Thyroid gland (tissue), 4 donors: ENCODE measurements around the gene VENTX. TPM values are rescaled to one million over a fixed set of nuclear protein-coding genes. Genes with fewer than 3 reads are reported as not detected.

Experiments used
- DNase-seq, 2 donors: peaks; one replicate each; pipeline ENCODE4 v3.0.0-alpha.2; 2019
- H3K27ac ChIP-seq, 3 donors: fragments of 200-600 bp; sonication (generic); 1 replicate in 2 of 3; 2 replicates in 1 of 3; pipeline ENCODE4 v1.5.1; 2016 to 2019; ENCODE audit warnings: mild to moderate bottlenecking in 1 of 3, moderate library complexity in 1 of 3
- H3K27me3 ChIP-seq: fragments of 200-600 bp; sonication (generic); one replicate; pipeline ENCODE4 v1.5.1; 2019
- H3K36me3 ChIP-seq, 2 donors: fragments of 200-600 bp; sonication (generic); one replicate each; pipeline ENCODE4 v1.5.1; 2016 to 2019
- H3K4me1 ChIP-seq, 2 donors: fragments of 200-600 bp; sonication (generic); one replicate each; pipeline ENCODE4 v1.5.1; 2017 to 2019
- H3K4me3 ChIP-seq, 3 donors: fragments of 200-600 bp; sonication (generic); replicated peaks in 1 of 3; 1 replicate in 2 of 3; 2 replicates in 1 of 3; pipeline ENCODE4 v1.5.1; 2016; ENCODE audit warnings: mild to moderate bottlenecking in 1 of 3
- H3K9me3 ChIP-seq: fragments of 200-600 bp; sonication (generic); one replicate; pipeline ENCODE4 v1.5.1; 2017
- POLR2A ChIP-seq, 2 donors: fragments of 450-650 bp; IDR thresholded peaks; one replicate each; pipeline ENCODE4 v1.6.1; 2017; ENCODE audit warnings: antibody characterized with exemption in 2 of 2, mild to moderate bottlenecking in 2 of 2, moderate library complexity in 1 of 2
- WGBS, 2 donors: methylation state at CpG; one replicate each; pipeline ENCODE4 v1.1.5; 2017; 5-methylcytosine and 5-hydroxymethylcytosine counted together
- intact Hi-C: fragments of 100-400 bp; cut with DNase I; formaldehyde crosslinking; loops from one replicate; pipeline ENCODE4 v1.15.1; 2023
- total RNA-seq, 4 donors: library from RNA; depleted of rRNA; stranded (reverse); fragments of >200 nt; gene quantifications; one replicate each; pipeline ENCODE4 v1.2.3, GENCODE V29; 2016
- TF ChIP-seq, protein P1 (sequence below), 6 experiments: fragments of 200-600 bp in 3 of 6; fragments of 450-650 bp in 3 of 6; sonication (generic) in 3 of 6; IDR thresholded peaks; one replicate each; pipeline ENCODE4 v1.5.1; 2016 to 2019; ENCODE audit warnings: antibody characterized with exemption in 6 of 6, mild to moderate bottlenecking in 2 of 6, inconsistent platforms in 1 of 6, moderate library complexity in 1 of 6

The VENTX gene
- total RNA-seq, 4 donors from 2014 or later = 0.40 to 1.3 (median 0.63) TPM; not detected in 1

DNA sequence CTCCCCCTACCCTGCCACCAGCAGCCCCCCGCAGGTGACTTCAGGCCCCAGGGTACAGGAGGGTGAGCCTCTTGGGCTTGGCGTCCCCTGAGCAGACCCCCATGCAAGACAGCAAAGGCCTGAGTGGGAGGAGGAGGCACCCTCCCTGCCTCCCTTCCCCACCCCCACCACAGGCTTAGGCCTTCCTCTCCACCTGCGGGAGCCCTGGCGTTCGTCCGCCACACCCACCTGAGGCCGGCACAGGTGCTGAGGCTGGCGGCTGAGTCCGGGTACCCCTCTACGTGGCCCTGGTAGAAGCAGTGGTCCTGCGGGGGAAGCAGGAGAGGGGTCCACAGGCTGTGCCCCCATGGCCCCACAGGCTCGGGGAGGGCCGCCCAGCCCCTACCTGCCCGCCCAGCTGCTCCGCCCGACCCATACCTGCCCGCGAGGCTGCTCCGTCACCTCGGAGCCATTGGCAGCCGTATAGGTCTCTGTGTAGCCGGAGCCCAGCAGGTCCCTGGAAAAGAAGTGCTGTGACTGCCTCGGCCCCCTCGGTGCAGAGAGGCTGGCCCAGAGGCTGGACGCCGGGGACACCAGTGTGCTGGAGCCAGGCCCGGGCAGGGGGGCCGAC lies 36.0 kb downstream of the VENTX start:
- DNase-seq = no peak
- H3K4me3 ChIP-seq = no peak overlapping the region
- H3K9me3 ChIP-seq = no peaks in the 10 kb centered on the region
- no peaks in the 10 kb centered on the region for H3K27me3 ChIP-seq
- no peaks in the 10 kb centered on the region for H3K36me3 ChIP-seq
- intact Hi-C loops = no loop called here
- H3K27ac ChIP-seq = no peak overlapping the region
- WGBS, 2 donors = 89 to 92% methylated on average over 3 to 19 of the region's 28 CpGs
- TF ChIP-seq, protein P1, sequence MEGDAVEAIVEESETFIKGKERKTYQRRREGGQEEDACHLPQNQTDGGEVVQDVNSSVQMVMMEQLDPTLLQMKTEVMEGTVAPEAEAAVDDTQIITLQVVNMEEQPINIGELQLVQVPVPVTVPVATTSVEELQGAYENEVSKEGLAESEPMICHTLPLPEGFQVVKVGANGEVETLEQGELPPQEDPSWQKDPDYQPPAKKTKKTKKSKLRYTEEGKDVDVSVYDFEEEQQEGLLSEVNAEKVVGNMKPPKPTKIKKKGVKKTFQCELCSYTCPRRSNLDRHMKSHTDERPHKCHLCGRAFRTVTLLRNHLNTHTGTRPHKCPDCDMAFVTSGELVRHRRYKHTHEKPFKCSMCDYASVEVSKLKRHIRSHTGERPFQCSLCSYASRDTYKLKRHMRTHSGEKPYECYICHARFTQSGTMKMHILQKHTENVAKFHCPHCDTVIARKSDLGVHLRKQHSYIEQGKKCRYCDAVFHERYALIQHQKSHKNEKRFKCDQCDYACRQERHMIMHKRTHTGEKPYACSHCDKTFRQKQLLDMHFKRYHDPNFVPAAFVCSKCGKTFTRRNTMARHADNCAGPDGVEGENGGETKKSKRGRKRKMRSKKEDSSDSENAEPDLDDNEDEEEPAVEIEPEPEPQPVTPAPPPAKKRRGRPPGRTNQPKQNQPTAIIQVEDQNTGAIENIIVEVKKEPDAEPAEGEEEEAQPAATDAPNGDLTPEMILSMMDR (IDR thresholded peaks at IDR 0.05) = no peak
- TF ChIP-seq POLR2A (IDR thresholded peaks at IDR 0.05) = no peak
- peaks cover 6 to 12% of the 10 kb centered on the region in 2 donors for H3K4me1 ChIP-seq

DNA sequence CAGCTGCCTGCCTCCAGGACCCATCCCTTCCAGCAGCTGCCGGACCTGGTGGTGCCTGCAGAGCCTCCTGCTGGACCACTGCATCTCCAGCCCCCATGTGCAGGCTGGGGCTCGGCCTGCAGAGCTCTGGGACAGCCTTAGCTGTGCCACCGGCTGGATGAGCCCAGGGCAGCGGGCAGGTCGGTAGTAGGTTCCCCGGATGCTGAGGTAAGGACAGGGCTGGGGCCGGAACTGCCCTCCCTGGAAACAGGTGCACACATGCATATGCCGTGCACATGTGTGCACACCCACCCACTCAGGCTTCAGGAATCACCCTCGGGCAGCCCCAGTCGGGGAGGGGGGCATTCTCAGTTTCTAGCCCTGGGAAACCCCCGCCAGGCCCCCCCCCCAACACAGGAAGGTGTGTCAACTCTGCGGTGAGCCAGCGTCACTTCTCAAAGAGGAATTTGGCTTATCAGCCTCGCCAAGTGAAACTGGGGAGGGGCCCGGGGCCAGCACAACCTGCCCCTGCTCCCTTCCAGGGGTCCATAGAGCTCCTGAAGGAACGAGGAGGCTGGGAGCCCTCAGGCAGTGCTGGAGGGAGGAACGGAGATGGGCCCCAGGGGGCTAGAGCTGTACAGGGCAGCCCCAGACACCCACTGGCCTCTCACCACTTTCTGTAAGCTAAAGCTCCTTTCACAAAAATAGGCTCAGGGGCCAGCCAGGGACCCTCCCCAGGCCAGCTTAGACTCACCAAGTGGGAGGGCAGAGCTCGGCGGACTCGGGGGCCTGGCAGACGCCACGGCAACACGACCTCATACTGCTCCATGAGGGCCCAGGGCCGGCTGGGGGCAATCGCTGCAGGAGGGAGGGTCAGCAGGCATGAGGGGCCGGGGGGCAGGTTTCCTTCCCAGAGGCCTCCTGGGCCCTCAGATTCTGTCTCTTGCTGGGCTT lies 37.4 kb downstream of the VENTX start:
- WGBS, 2 donors = 52 to 100% methylated on average over 1 to 10 of the region's 26 CpGs
- Histone ChIP-seq H3K27ac (no peak overlapping the region), H3K4me3 (no peak overlapping the region), H3K36me3 (peaks cover 6 to 9% of the 10 kb centered on the region in 2 donors), H3K27me3 (no peaks in the 10 kb centered on the region), H3K9me3 (no peaks in the 10 kb centered on the region), H3K4me1 (peaks cover 6 to 12% of the 10 kb centered on the region in 2 donors)
- no peak for DNase-seq
- TF ChIP-seq, protein P1 (IDR thresholded peaks at IDR 0.05) = no peak
- intact Hi-C loops = no loop called here

GRCh38 chr10:133275684-133276092 lies 38.0 kb downstream of the VENTX start:
- 39 to 51% methylated on average over 7 of the region's 12 CpGs for WGBS, 2 donors
- no peak overlapping the region for H3K4me3 ChIP-seq
- no peak overlapping the region for H3K27ac ChIP-seq
- H3K36me3 ChIP-seq = peaks cover 6 to 10% of the 10 kb centered on the region in 2 donors
- no peaks in the 10 kb centered on the region for H3K27me3 ChIP-seq
- intact Hi-C loops = no loop called here
- no peak for TF ChIP-seq POLR2A (IDR thresholded peaks at IDR 0.05)
- TF ChIP-seq, protein P1 (IDR thresholded peaks at IDR 0.05) = no peak
- H3K9me3 ChIP-seq = no peaks in the 10 kb centered on the region
- DNase-seq = no peak
- peaks cover 6 to 12% of the 10 kb centered on the region in 2 donors for H3K4me1 ChIP-seq

DNA sequence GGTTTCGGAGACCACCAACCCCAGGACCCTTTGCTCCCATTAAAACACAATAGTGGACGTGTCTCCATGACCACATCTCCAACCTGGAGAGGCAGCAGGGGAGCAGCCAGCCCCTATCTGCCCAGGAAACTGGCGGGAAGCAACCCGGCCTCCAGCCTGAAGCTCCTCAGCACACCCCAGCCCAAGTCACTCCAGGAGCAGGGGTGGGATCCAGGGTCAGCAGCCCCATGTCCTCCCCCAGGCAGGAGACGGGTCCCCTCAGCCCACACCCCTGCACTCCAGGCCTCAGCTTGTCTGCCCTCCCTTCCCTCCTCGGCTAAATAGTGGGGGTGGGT lies 38.4 kb downstream of the VENTX start:
- intact Hi-C loops = no loop called here
- H3K4me1 ChIP-seq = peaks cover 6 to 12% of the 10 kb centered on the region in 2 donors
- H3K27me3 ChIP-seq = no peaks in the 10 kb centered on the region
- no peak overlapping the region for H3K27ac ChIP-seq
- no peak overlapping the region for H3K4me3 ChIP-seq
- WGBS, 2 donors = 39 to 51% methylated on average over 4 of the region's 6 CpGs
- TF ChIP-seq, protein P1 (IDR thresholded peaks at IDR 0.05) = no peak
- TF ChIP-seq POLR2A (IDR thresholded peaks at IDR 0.05) = no peak
- peaks cover 7 to 10% of the 10 kb centered on the region in 2 donors for H3K36me3 ChIP-seq
- H3K9me3 ChIP-seq = no peaks in the 10 kb centered on the region
- no peak for DNase-seq
